A673 (cell line): Measurements from ENCODE around the gene KCNK5.

Experiments used
- EZH2 ChIP-seq: fragments of 200-600 bp; sonication (generic); IDR thresholded peaks from 2 replicates; pipeline ENCODE4 v1.6.1; 2017; ENCODE audit warnings: borderline replicate concordance, low read depth, mild to moderate bottlenecking, mixed read lengths, antibody characterized with exemption, low read length; ENCODE audit not compliant: poor library complexity, severe bottlenecking
- TF ChIP-seq, protein P1 (sequence below): fragments of 300-800, 200-600 bp; sonication (generic); conservative IDR thresholded peaks from 2 replicates; pipeline ENCODE4 v1.5.1; 2017; ENCODE audit warnings: low read depth, mild to moderate bottlenecking, antibody characterized with exemption, low read length, moderate library complexity, mixed read lengths

DNA sequence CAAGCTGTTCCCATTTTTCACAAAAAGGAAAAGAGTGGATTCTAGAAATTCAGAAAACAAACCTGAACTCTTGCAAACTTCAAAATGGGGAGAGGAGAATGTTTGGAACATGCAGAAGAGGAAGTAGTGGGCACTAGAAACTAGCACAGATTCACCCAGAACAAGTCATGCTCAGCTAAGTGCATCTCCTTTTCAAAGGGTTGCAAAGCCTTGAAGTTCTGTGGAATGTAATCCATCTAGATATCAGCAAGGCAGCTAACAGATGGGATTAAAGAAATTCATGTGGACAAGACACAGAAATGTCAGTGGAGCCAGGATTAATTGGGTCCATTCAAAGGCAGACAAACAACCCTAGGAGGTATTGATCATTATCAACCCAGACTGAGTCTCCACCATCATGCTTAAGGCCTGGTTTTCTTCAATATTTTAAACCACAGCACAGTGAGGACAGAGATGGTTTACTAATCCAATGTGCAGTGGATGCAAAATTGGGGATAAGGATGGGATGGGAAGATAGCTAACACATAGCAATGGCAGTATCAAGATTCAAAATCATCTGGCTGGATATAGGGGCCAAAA lies 31.3 kb downstream of the KCNK5 start:
- TF ChIP-seq EZH2 = no peak
- TF ChIP-seq, protein P1, sequence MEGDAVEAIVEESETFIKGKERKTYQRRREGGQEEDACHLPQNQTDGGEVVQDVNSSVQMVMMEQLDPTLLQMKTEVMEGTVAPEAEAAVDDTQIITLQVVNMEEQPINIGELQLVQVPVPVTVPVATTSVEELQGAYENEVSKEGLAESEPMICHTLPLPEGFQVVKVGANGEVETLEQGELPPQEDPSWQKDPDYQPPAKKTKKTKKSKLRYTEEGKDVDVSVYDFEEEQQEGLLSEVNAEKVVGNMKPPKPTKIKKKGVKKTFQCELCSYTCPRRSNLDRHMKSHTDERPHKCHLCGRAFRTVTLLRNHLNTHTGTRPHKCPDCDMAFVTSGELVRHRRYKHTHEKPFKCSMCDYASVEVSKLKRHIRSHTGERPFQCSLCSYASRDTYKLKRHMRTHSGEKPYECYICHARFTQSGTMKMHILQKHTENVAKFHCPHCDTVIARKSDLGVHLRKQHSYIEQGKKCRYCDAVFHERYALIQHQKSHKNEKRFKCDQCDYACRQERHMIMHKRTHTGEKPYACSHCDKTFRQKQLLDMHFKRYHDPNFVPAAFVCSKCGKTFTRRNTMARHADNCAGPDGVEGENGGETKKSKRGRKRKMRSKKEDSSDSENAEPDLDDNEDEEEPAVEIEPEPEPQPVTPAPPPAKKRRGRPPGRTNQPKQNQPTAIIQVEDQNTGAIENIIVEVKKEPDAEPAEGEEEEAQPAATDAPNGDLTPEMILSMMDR = no peak
